NCI-H2196 treated with DMSO at 0.1 percent for 48 hours (cell line): ENCODE results near the gene MAP6.
"Not testable (repeated sequence)": the region's sequence is repeated elsewhere in the genome, so short reads cannot be mapped to it uniquely, and the experiment has no call there.

Experiments used
- DNase-seq: peaks from one replicate; lab custom pipeline; 2025; ENCODE audit not compliant: unreplicated experiment; lab: John Stamatoyannopoulos, UW

The MAP6 gene

DNA sequence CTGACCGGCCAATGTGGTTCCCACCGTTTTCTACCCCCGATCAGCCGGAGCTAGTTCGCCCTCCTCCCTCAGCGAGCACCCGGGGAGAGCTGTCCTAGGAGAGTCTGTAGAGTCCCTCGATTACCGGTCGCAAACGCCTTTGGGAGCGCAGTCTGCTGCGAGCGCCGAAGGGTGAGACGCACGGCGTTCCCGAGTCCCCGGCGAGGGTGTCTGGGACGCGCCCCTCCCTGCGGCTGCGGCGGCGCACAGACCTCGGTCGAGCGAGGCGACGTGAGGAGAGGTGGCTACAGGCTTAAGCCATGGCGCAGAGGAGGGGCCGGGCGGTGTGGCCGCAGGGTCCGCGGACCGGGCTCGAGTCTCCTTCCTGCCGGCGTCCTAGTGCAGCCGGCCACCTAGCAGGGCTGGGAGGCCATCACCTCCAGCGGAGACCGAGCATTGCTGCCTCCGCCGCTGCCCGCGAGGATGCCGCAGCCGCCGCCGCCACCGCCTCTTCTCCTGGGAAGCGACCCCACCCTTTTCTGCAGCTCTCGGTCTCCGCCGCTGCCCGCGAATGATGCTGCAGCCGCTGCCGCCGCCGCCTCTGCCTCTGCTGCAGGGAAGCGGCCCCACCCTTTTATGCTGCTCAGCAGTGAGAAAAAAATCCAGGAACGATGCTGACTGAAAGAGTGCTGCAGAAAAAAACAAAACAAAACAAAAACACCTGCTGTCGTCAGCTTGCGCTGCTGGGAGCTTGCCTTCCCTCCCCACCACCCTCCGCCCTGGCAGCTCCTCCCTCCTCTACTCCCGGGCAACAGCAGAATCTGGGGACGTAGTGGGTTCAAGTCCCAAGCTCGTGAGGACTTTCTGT is at the start of gene MAP6:
Gene MAP6, minus strand, starts transcription at position 588 of the 847 bp plus-strand sequence. CDS start 669 bp downstream, outside the sequence.
- DNase-seq, result peak; percentile 21

DNA sequence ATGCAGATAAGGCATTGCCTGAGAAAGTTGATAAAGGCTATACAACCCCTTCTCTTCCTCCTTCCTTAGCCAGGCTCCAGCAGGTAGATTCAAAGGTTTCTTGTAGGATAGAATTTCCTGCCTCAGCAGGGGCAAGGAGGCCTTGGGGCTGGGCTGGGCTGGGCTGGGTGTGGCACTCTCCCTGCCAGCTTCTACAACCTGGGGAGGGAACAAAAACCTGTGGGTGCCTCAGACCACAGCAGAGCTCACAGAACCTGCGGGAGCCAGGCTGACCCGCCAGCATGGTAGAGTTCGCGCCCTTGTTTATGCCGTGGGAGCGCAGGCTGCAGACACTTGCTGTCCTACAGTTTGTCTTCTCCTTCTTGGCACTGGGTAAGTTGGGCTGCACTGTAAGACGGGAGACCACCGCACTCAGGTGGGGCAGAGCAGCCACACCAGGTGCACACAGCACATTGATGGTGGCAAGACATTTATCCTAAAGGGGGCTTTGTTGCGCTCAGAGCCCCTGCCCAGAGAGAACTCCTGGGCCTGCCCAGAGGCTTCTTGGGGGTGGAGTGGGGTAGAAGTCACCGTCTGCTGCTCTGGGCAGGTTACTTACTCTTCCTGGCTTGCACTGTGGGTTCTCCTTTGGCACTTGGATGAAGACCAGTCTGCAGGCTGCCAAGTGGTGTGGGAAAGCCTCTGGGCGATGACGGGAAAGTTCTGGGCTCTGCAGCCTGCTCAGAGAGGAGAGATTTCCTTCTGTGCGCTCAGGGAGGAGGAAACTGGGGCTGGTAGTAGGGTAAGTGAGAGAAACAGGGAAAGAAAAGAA is 49.0 kb upstream of the MAP6 start, which contains the start of gene MOGAT2:
Gene MOGAT2, plus strand, starts transcription at position 231 of the 811 bp plus-strand sequence. Its CDS starts 51 bp downstream, at position 282.
- DNase-seq, result no peak

DNA sequence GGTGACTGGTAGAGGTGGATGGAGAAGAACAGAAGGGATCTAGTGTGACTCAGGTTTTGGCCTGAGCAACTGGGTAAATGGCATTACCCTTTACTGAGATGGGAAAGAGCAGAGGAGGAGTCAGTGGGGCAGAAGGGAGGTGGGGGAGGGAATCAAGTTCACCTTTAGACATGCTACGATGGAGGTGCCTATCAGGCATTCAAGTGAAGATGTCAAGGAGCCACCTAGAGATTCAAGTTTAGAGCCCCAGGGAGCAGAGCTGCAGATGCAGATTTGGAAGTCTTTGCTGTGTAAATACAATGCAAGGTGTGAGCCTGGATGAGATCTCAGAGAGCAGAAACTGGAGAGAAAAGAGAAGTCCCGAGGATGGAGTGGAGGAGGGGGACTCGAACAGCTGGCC is 47.8 kb upstream of the MAP6 start:
- no peak for DNase-seq

GRCh38 chr11:75715688-75716087 is 46.9 kb upstream of the MAP6 start:
- DNase-seq, result peak; percentile 19

GRCh38 chr11:75714211-75714610 is 45.4 kb upstream of the MAP6 start:
- DNase-seq, result no peak

DNA sequence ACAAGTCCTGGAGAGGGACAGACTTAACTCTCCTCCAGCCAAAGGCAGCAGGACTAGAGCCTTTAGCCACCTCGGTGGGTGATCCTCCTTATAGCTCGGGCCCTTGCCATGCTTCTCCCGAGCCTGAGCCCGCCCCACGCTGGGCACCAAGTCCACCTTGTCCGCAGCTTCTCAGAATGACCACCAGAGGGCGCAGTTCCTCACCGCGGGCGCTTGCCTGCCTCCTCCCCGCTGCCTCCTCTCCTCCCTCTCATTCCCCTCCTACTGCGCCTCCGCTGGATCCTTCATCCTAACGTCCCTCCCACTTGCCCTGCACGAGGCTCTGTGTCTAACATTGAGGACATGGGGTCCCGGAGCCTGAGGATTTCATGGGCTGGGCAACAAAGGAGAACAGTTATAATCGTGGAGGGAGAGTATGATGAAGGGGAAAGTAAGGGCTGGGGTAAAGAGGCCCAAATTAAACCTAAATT is 37.5 kb upstream of the MAP6 start:
- DNase-seq, result peak; percentile 85

GRCh38 chr11:75705541-75705940 is 36.7 kb upstream of the MAP6 start:
- no peak for DNase-seq

- no peak for DNase-seq
Observed at GRCh38 chr11:75703695-75704237, 34.9 kb upstream of the MAP6 start.

DNA sequence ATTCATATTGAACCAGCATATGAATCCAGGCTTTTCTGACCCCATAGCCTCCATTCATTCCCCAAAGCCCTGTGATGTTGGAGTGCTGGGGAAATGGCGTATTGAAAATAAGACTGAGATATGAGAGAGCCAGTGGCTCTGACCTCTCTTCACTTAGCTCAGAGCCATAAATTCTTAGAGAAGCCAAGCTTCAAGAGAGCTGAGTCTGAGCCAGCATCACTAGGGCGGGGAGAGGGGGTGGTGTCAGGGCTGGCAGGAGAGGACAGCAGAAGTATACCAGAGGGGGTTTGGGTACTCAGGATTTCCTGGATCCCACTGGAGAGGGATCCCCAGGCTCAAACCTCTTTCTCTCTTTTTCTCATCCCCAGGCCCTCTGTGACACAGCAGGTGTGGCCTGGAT is 32.1 kb upstream of the MAP6 start:
- DNase-seq, result no peak

- DNase-seq, result no peak
Observed at GRCh38 chr11:75697906-75698581, 29.2 kb upstream of the MAP6 start.

DNA sequence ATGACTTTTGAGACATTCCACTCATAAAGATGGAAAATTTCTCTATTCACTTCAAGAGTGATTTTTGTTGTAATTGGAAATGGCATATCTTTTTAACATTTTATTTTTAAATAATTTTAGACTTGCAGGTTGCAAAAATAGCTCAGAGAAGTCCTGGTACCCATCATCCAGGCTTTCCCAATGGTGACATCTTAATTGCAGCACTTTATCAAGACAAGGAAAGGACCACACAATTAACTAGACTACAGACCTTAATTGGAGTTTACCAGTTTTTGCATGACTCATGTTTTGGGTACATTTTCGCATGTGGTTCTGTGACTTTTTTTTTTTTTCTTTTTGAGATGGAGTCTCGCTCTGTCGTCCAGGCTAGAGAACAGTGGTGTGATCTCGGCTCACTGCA is 23.0 kb upstream of the MAP6 start:
- DNase-seq, result no peak

- DNase-seq, result no peak
Observed at GRCh38 chr11:75689863-75690609, 21.2 kb upstream of the MAP6 start.

DNA sequence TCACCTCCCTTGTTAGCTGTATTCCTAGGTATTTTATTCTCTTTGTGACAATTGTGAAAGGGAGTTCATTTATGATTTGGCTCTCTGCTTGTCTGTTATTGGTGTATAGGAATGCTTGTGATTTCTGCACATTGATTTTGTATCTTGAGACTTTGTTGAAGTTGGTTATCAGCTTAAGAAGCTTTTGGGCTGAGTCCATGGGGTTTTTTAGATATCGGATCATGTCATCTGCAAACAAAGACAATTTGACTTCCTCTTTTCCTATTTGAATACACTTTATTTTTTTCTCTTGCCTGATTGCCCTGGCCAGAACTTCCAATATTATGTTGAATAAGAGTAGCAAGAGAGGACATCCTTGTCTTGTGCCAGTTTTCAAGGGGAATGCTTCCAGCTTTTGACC is 15.0 kb upstream of the MAP6 start:
- not testable (repeated sequence) for DNase-seq

DNA sequence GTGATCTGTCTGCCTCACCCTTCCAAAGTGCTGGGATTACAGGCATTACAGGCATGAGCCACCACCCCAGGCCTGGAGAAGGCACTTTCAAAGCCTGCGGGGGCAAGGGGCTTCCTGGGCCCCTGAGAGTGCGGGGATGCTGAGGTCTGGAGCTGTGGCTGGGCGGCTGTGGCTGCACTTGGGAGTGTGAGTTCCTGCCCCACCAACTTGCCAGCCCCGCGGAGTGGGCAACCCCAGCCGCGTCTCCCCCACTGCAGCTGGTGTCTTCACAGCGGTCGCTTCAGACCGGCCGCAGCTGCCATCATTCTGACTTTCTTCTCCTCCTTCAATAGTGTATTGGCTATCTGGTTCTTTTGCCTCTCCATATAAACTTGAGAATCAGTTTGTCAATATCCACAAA is 10.7 kb upstream of the MAP6 start:
- no peak for DNase-seq

- no peak for DNase-seq
Observed at GRCh38 chr11:75678620-75679259, 9.9 kb upstream of the MAP6 start.

DNA sequence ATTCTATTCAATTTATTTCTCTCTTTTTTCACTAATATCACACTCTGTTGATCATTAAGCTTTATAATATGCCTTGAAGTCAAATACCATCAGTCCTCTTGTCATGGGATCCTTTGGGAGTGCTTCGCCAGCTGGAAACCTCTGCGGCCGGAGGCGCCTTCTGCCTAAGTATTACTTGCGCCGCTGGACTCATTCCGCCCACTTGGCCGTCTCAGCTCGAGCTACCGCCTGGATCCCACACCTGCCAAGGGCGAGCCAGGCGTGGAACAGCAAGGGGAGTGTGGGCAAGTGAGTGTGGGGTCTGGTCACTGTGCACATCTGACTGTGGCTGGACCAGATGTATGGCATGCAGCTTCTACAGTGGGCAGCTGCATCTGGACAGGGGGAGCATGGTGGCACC is 9.1 kb upstream of the MAP6 start:
- DNase-seq, result no peak

DNA sequence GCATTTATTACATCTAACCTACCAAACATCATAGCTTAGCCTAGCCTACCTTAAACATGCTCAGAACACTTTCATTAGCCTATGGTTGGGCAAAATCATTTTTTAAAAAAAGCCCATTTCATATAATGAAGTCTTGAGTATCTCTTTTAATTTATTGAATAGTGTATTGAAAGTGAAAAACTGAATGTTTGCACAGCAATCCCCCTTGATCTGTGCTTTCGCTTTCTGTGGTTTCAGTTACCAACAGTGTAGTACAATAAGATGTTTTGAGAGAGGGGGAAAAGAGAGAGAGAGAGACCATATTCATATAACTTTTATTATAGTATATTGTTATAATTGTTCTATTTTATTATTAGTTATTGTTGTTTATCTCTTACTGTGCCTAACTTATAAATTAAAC is 8.4 kb upstream of the MAP6 start:
- no peak for DNase-seq

GRCh38 chr11:75673977-75674582 is 5.2 kb upstream of the MAP6 start:
- DNase-seq, result no peak

DNA sequence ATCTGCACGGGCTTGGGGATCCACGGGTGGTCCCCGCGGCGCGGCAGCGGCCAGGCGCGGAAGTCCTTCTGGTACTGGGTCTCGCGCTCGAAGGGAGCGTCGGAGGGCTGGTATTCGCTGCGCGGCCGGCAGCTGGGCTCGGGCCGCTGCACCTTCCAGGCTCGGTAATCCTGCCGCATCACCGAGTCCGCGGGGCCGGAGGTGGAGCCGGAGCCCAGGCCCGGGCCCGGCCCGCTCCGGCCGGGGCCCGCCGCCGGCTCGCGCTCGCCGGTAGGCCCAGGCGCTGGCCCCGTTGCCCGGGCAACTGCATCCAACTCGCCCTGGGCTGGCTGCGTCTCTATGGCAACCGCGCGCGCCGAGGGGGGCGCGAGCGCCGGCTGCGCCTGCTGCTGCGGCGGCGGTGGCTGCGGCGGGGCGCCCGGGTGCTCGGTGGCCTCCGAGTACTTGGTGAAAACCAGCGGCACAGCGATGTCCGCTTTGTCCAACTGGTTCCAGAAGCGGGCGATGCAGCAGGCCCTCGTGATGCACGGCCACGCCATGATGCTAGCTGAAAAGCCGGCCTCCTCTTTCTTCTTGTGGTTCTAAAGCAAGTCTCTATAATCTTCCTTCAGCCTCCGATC is 897 bp downstream of the MAP6 start:
- peak; percentile 60 for DNase-seq
